ENCODE measurements around the gene NCOA7. TPM values are rescaled to one million over a fixed set of nuclear protein-coding genes. Genes with fewer than 3 reads are reported as not detected.

The NCOA7 gene
- total and polyA plus RNA-seq, 9 of the 15 experiments (the other 6 are each of a cell fraction or from before 2014, with no cell fraction given), result 5.8 to 14.6 (median 9.3) TPM

DNA sequence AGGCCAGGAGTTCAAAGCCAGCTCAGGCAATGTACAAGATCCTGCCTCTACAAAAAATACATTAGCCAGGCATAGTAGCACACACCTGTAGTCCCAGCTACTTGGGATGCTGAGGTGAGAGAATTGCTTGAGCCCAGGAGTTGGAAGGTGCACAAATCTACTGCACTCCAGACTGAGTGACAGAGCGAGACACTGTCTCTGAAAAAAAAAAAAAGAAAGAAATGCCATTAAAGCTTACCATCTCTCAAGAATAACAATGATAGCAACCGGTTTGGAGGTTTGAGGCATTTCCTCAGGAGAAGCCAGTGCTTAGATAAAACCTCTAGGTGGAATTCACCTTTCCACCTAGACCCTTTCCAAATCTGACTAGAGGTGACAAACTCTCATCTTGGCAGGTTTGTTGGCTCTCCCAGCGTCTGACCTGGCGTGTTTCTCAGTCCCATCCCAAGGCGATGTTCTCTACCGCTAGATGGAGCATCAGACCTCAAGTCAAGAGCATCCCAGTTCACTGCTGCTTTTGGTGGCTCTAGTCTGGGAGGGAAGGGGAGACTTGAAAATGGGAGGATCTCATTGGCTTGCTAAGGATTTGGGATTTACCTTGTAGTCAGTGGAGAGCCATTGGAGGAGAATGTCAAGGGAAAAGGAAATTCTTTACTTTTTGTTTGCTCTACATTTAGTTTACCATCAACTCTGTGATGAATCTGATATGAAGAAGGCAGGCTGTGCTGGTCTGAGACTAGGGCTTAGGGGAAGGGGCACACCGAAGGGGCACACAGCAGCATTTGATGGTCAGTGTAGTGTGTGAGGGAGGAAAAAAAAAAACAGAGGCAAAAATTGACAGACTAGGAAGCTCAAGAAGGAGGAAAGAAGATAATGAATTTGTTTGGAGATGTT lies 67.9 kb downstream of the NCOA7 start (continued):
- no peak for TF ChIP-seq MAFF (IDR thresholded peaks at IDR 0.05; ENCODE audit: low read length)
- TF ChIP-seq HMG20A (CRISPR knock-in tag; conservative IDR thresholded peaks at IDR 0.05), result no peak
- TF ChIP-seq DMBX1 (CRISPR knock-in tag; IDR thresholded peaks at IDR 0.05; ENCODE audit: borderline replicate concordance), result no peak
- no peak for TF ChIP-seq ZNF644 (tag; IDR thresholded peaks at IDR 0.05; ENCODE audit: low read depth)
- TF ChIP-seq ERF (CRISPR knock-in tag; IDR thresholded peaks at IDR 0.05), result no peak
- no peak for TF ChIP-seq ZEB2 (IDR thresholded peaks at IDR 0.05)
- no peak for TF ChIP-seq CXXC5 (CRISPR knock-in tag; IDR thresholded peaks at IDR 0.05)
- peak; percentile 66; the same call in 1 of the 2 replicates for TF ChIP-seq CC2D1A (IDR thresholded peaks at IDR 0.05)
- TF ChIP-seq, protein P1, sequence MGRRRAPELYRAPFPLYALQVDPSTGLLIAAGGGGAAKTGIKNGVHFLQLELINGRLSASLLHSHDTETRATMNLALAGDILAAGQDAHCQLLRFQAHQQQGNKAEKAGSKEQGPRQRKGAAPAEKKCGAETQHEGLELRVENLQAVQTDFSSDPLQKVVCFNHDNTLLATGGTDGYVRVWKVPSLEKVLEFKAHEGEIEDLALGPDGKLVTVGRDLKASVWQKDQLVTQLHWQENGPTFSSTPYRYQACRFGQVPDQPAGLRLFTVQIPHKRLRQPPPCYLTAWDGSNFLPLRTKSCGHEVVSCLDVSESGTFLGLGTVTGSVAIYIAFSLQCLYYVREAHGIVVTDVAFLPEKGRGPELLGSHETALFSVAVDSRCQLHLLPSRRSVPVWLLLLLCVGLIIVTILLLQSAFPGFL (CRISPR knock-in tag; IDR thresholded peaks at IDR 0.05), result no peak
- TF ChIP-seq PHF8 (IDR thresholded peaks at IDR 0.05; ENCODE audit: borderline replicate concordance, low read length), result no peak
- TF ChIP-seq CBX2 (IDR thresholded peaks at IDR 0.05; ENCODE audit: insufficient read depth, low read length, poor library complexity, severe bottlenecking), result no peak
- TF ChIP-seq, protein P2, sequence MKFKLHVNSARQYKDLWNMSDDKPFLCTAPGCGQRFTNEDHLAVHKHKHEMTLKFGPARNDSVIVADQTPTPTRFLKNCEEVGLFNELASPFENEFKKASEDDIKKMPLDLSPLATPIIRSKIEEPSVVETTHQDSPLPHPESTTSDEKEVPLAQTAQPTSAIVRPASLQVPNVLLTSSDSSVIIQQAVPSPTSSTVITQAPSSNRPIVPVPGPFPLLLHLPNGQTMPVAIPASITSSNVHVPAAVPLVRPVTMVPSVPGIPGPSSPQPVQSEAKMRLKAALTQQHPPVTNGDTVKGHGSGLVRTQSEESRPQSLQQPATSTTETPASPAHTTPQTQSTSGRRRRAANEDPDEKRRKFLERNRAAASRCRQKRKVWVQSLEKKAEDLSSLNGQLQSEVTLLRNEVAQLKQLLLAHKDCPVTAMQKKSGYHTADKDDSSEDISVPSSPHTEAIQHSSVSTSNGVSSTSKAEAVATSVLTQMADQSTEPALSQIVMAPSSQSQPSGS (CRISPR knock-in tag; IDR thresholded peaks at IDR 0.05), result no peak
- peak; percentile 89 for TF ChIP-seq SMC3 (conservative IDR thresholded peaks at IDR 0.05; ENCODE audit: insufficient read depth, low read depth, low read length)
- peak; percentile 47; the same call in 1 of the 2 replicates for TF ChIP-seq RB1 (IDR thresholded peaks at IDR 0.05; ENCODE audit: low read depth)
- no peak for TF ChIP-seq POLR2B (IDR thresholded peaks at IDR 0.05; ENCODE audit: low read depth, partially characterized antibody)
- TF ChIP-seq CTBP1 (IDR thresholded peaks at IDR 0.05; ENCODE audit: borderline replicate concordance), result peak; percentile 60
- TF ChIP-seq MCM7 (IDR thresholded peaks at IDR 0.05), result no peak
- TF ChIP-seq ZNF143 (CRISPR knock-in tag; IDR thresholded peaks at IDR 0.05), result no peak
- no peak for TF ChIP-seq SRSF3 (IDR thresholded peaks at IDR 0.05; ENCODE audit: insufficient read depth, low read length)
- TF ChIP-seq, protein P3, sequence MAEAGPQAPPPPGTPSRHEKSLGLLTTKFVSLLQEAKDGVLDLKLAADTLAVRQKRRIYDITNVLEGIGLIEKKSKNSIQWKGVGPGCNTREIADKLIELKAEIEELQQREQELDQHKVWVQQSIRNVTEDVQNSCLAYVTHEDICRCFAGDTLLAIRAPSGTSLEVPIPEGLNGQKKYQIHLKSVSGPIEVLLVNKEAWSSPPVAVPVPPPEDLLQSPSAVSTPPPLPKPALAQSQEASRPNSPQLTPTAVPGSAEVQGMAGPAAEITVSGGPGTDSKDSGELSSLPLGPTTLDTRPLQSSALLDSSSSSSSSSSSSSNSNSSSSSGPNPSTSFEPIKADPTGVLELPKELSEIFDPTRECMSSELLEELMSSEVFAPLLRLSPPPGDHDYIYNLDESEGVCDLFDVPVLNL (CRISPR knock-in tag; IDR thresholded peaks at IDR 0.05; ENCODE audit: low read depth), result no peak
- TF ChIP-seq, protein P4, sequence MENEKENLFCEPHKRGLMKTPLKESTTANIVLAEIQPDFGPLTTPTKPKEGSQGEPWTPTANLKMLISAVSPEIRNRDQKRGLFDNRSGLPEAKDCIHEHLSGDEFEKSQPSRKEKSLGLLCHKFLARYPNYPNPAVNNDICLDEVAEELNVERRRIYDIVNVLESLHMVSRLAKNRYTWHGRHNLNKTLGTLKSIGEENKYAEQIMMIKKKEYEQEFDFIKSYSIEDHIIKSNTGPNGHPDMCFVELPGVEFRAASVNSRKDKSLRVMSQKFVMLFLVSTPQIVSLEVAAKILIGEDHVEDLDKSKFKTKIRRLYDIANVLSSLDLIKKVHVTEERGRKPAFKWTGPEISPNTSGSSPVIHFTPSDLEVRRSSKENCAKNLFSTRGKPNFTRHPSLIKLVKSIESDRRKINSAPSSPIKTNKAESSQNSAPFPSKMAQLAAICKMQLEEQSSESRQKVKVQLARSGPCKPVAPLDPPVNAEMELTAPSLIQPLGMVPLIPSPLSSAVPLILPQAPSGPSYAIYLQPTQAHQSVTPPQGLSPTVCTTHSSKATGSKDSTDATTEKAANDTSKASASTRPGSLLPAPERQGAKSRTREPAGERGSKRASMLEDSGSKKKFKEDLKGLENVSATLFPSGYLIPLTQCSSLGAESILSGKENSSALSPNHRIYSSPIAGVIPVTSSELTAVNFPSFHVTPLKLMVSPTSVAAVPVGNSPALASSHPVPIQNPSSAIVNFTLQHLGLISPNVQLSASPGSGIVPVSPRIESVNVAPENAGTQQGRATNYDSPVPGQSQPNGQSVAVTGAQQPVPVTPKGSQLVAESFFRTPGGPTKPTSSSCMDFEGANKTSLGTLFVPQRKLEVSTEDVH (IDR thresholded peaks at IDR 0.05; ENCODE audit: low read depth, partially characterized antibody), result no peak
- peak in 1 of 2 experiments; percentile 83; a peak in 2 of 4 replicates for TF ChIP-seq RCOR1 (IDR thresholded peaks at IDR 0.05; ENCODE audit: borderline replicate concordance in 1 of 2, low read depth in 2 of 2, low read length in 2 of 2)
